ENCODE data around the gene HAPSTR1.

The HAPSTR1 gene

DNA sequence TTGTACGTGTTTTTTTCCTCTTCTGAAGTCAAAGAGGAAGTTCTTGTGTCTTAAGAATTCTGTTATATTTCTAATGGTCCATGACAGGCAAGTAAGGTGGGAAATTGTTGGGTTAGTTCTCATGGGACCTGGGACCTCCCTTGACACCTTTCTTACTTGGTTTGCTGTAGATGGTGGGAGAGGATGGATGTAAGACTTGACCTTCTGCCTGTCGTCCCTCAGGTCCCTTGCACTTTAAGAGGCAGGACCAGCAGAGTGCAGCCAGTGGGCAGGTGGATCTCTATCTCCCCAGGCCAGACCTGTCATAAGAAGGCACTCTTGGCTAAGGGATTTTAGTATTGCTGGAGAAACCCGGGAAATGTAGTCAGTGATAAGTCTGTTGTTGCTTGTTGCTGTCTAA lies 12.1 kb downstream of the HAPSTR1 start:
- POLR2A ChIA-PET, result interaction anchor here (1.2 kb wide), 1 partner anchor 10 kb away, joined by 4 read pairs; no protein-coding TSS in a partner anchor
- CTCF ChIA-PET, result no interaction called here
- DNase-seq (ENCODE audit: extremely low spot score), result no peak
- TF ChIP-seq ZNF384 (IDR thresholded peaks at IDR 0.05) (no peak), ELF4 (IDR thresholded peaks at IDR 0.05) (no peak), HDGF (IDR thresholded peaks at IDR 0.05; ENCODE audit: borderline replicate concordance) (no peak), LEF1 (IDR thresholded peaks at IDR 0.05; ENCODE audit: borderline replicate concordance) (no peak), BHLHE40 (IDR thresholded peaks at IDR 0.05; ENCODE audit: borderline replicate concordance) (no peak), TARDBP (IDR thresholded peaks at IDR 0.05) (no peak), ARNT (IDR thresholded peaks at IDR 0.05) (no peak), NFRKB (IDR thresholded peaks at IDR 0.05) (no peak), FOXM1 (IDR thresholded peaks at IDR 0.05; ENCODE audit: borderline replicate concordance) (no peak)

GRCh38 chr16:9105189-9105588 lies 13.7 kb downstream of the HAPSTR1 start:
- ChIA-PET POLR2A (no interaction called here), CTCF (no interaction called here)
- DNase-seq (ENCODE audit: extremely low spot score), result no peak
- TF ChIP-seq CTBP1 (IDR thresholded peaks at IDR 0.05; ENCODE audit: borderline replicate concordance) (no peak), FOXK2 (IDR thresholded peaks at IDR 0.05) (no peak), HDGF (IDR thresholded peaks at IDR 0.05; ENCODE audit: borderline replicate concordance) (no peak), ZNF384 (IDR thresholded peaks at IDR 0.05) (no peak), ARNT (IDR thresholded peaks at IDR 0.05) (no peak), LEF1 (IDR thresholded peaks at IDR 0.05; ENCODE audit: borderline replicate concordance) (no peak), L3MBTL2 (conservative IDR thresholded peaks at IDR 0.05) (no peak), SP1 (IDR thresholded peaks at IDR 0.05) (no peak), FOXM1 (IDR thresholded peaks at IDR 0.05; ENCODE audit: borderline replicate concordance) (no peak), TARDBP (IDR thresholded peaks at IDR 0.05) (no peak)
- TF ChIP-seq, protein P1, sequence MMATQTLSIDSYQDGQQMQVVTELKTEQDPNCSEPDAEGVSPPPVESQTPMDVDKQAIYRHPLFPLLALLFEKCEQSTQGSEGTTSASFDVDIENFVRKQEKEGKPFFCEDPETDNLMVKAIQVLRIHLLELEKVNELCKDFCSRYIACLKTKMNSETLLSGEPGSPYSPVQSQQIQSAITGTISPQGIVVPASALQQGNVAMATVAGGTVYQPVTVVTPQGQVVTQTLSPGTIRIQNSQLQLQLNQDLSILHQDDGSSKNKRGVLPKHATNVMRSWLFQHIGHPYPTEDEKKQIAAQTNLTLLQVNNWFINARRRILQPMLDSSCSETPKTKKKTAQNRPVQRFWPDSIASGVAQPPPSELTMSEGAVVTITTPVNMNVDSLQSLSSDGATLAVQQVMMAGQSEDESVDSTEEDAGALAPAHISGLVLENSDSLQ (IDR thresholded peaks at IDR 0.05), result no peak

DNA sequence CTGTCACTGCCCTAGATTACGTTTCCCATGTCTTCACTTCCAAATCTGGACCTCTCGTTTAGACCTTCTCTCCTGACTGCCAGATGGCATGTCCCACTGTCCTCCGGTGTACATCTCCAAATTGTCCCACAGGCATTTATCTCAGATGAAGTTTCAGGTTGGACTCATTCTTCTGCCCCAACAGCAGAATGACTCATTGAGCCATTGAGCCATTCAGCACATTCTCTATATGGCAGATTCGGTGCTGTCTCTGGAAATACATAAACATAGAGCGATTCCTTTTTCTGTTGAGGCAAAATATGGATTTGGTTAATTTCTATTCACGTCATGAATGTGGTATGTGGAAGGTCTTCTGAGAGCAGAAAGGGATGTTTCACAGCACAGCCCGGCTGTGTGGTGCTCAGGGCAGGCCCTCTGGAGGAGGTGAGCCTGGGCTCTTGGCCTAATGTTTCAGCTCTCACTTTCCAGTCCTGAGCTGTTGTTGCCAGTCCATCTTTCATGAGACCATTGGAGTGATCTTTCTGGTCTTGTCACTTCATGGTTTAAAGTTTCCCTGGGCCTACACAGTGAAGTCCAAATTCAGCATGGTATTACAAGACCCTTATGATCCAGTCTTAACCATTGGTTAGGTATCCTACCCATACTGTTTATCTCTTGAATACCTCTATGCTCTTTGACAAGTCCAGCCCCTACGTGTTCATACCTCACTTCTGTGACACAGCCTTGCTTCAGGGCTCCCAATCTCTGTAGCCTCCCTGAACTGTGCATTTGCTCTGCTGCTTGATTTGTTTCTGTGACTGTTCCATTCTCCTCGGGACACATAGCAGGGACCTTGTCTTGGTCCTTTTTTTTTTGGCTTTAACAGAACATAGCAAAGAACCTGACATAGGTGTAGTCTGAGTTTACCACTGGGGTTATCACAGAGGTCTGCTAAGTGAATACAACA lies 15.9 kb downstream of the HAPSTR1 start:
- ChIA-PET CTCF (no interaction called here), POLR2A (no interaction called here)
- TF ChIP-seq TARDBP (IDR thresholded peaks at IDR 0.05) (no peak), FOXM1 (IDR thresholded peaks at IDR 0.05; ENCODE audit: borderline replicate concordance) (no peak), CTBP1 (IDR thresholded peaks at IDR 0.05; ENCODE audit: borderline replicate concordance) (no peak), FOXK2 (IDR thresholded peaks at IDR 0.05) (no peak), BHLHE40 (IDR thresholded peaks at IDR 0.05; ENCODE audit: borderline replicate concordance) (no peak), NFRKB (IDR thresholded peaks at IDR 0.05) (no peak), SP1 (IDR thresholded peaks at IDR 0.05) (no peak), L3MBTL2 (conservative IDR thresholded peaks at IDR 0.05) (no peak), ZNF384 (IDR thresholded peaks at IDR 0.05) (no peak), ARNT (IDR thresholded peaks at IDR 0.05) (no peak), HDGF (IDR thresholded peaks at IDR 0.05; ENCODE audit: borderline replicate concordance) (no peak), SUZ12 (IDR thresholded peaks at IDR 0.05) (no peak), FOXA1 (IDR thresholded peaks at IDR 0.05) (no peak), ELF4 (IDR thresholded peaks at IDR 0.05) (no peak), LEF1 (IDR thresholded peaks at IDR 0.05; ENCODE audit: borderline replicate concordance) (no peak)
- TF ChIP-seq, protein P1 (IDR thresholded peaks at IDR 0.05), result no peak
- DNase-seq (ENCODE audit: extremely low spot score), result no peak

DNA sequence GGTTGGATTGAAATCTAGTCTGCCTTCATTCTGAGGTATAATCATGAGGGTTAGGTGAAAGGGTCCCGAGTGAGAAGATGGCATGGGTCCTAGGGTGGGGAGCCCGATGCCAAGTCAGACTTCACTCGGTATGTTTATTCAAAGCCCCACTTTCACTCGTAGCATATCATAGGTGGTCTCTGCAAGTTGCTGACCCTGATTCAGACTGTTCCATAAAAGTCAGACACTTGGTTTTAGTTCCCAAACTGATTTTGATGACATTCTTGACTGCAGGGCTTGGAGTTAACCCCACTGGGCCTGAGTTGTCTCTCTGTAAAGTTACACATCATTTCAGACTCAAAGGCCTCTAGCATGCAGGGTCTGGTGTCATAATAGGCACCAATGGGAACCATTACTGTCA lies 17.8 kb downstream of the HAPSTR1 start:
- DNase-seq (ENCODE audit: extremely low spot score), result no peak
- ChIA-PET CTCF (no interaction called here), POLR2A (no interaction called here)
- TF ChIP-seq FOXK2 (IDR thresholded peaks at IDR 0.05), result no peak

GRCh38 chr16:9112166-9112843 lies 20.9 kb downstream of the HAPSTR1 start:
- POLR2A ChIA-PET, result no interaction called here

GRCh38 chr16:9112844-9113186 lies 21.4 kb downstream of the HAPSTR1 start:
- TF ChIP-seq FOXA1 (IDR thresholded peaks at IDR 0.05) (no peak), ZNF384 (IDR thresholded peaks at IDR 0.05) (no peak), NFRKB (IDR thresholded peaks at IDR 0.05) (no peak), FOXK2 (IDR thresholded peaks at IDR 0.05) (no peak), ARNT (IDR thresholded peaks at IDR 0.05) (no peak), BHLHE40 (IDR thresholded peaks at IDR 0.05; ENCODE audit: borderline replicate concordance) (no peak), ELF4 (IDR thresholded peaks at IDR 0.05) (no peak), HDGF (IDR thresholded peaks at IDR 0.05; ENCODE audit: borderline replicate concordance) (no peak), L3MBTL2 (conservative IDR thresholded peaks at IDR 0.05) (no peak), CTBP1 (IDR thresholded peaks at IDR 0.05; ENCODE audit: borderline replicate concordance) (no peak), SP1 (IDR thresholded peaks at IDR 0.05) (no peak)
- TF ChIP-seq, protein P1 (IDR thresholded peaks at IDR 0.05), result no peak
- CTCF ChIA-PET, result no interaction called here
- no peak for DNase-seq (ENCODE audit: extremely low spot score)
- POLR2A ChIA-PET, result no interaction called here

More at GRCh38 chr16:9112166-9112843, 20.9 kb downstream of the HAPSTR1 start:
- TF ChIP-seq NFRKB (IDR thresholded peaks at IDR 0.05), result no peak
- no peak for TF ChIP-seq TARDBP (IDR thresholded peaks at IDR 0.05)
- TF ChIP-seq FOXK2 (IDR thresholded peaks at IDR 0.05), result no peak
- TF ChIP-seq CTBP1 (IDR thresholded peaks at IDR 0.05; ENCODE audit: borderline replicate concordance), result no peak
- TF ChIP-seq SUZ12 (IDR thresholded peaks at IDR 0.05), result no peak
- no peak for TF ChIP-seq FOXM1 (IDR thresholded peaks at IDR 0.05; ENCODE audit: borderline replicate concordance)
- TF ChIP-seq ARNT (IDR thresholded peaks at IDR 0.05), result no peak
- TF ChIP-seq ZNF384 (IDR thresholded peaks at IDR 0.05), result no peak
- no peak for TF ChIP-seq LEF1 (IDR thresholded peaks at IDR 0.05; ENCODE audit: borderline replicate concordance)
- no peak for TF ChIP-seq ELF4 (IDR thresholded peaks at IDR 0.05)
- CTCF ChIA-PET, result no interaction called here
- no peak for DNase-seq (ENCODE audit: extremely low spot score)
